SK-N-DZ (cell line): ENCODE data around the gene SHB.
"Not testable (repeated sequence)": the region's sequence is repeated elsewhere in the genome, so short reads cannot be mapped to it uniquely, and the experiment has no call there.

Source experiments
- DNase-seq: peaks from one replicate; pipeline ENCODE4 v3.0.0-alpha.2; 2015; ENCODE audit warnings: low spot score

SHB gene

GRCh38 chr9:37919246-37919955 lies 149.6 kb downstream of the SHB start:
- no peak for DNase-seq

GRCh38 chr9:37918665-37919170 lies 150.3 kb downstream of the SHB start:
- DNase-seq = no peak

GRCh38 chr9:37917801-37918664 lies 151.0 kb downstream of the SHB start:
- DNase-seq = no peak

GRCh38 chr9:37917313-37917731 lies 151.7 kb downstream of the SHB start:
- DNase-seq = no peak

- no peak for DNase-seq
Measured at GRCh38 chr9:37916471-37917312, 152.3 kb downstream of the SHB start.

- no peak for DNase-seq
Measured at GRCh38 chr9:37915911-37916470, 153.0 kb downstream of the SHB start.

GRCh38 chr9:37914701-37915358 lies 154.2 kb downstream of the SHB start:
- DNase-seq = no peak

GRCh38 chr9:37914154-37914551 lies 154.9 kb downstream of the SHB start:
- DNase-seq = no peak

GRCh38 chr9:37913480-37914153 lies 155.4 kb downstream of the SHB start:
- peak; percentile 91 for DNase-seq

- no peak for DNase-seq
Measured at GRCh38 chr9:37911271-37911681, 157.8 kb downstream of the SHB start.

- no peak for DNase-seq
Measured at GRCh38 chr9:37910271-37910670, 158.8 kb downstream of the SHB start.

GRCh38 chr9:37909836-37910235 lies 159.2 kb downstream of the SHB start:
- DNase-seq = not testable (repeated sequence)

- DNase-seq = no peak
Measured at GRCh38 chr9:37909326-37909725, 159.7 kb downstream of the SHB start.

- no peak for DNase-seq
Measured at GRCh38 chr9:37908698-37909186, 160.3 kb downstream of the SHB start.

- DNase-seq = no peak
Measured at GRCh38 chr9:37908283-37908682, 160.7 kb downstream of the SHB start.

- DNase-seq = no peak
Measured at GRCh38 chr9:37906312-37907239, 162.5 kb downstream of the SHB start.

- no peak for DNase-seq
Measured at GRCh38 chr9:37905776-37906175, 163.3 kb downstream of the SHB start.

- no peak for DNase-seq
Measured at GRCh38 chr9:37905131-37905505, 163.9 kb downstream of the SHB start.
